KOPT-K1 (cell line): ENCODE measurements around the gene NEURL2.

ENCODE experiments used
- H3K27ac ChIP-seq: fragments of 200-600 bp; sonication (generic); 2 replicates; pipeline ENCODE4 v1.5.1; 2016; ENCODE audit warnings: antibody characterized with exemption, mild to moderate bottlenecking, low read depth, low read length; ENCODE audit not compliant: poor library complexity, severe bottlenecking
- H3K36me3 ChIP-seq: fragments of 200-600 bp; sonication (generic); 2 replicates; pipeline ENCODE4 v1.5.1; 2017; ENCODE audit warnings: antibody characterized with exemption, mild to moderate bottlenecking, low read length, moderate library complexity; ENCODE audit not compliant: insufficient read depth
- H3K9me3 ChIP-seq: fragments of 200-600 bp; sonication (generic); 2 replicates; pipeline ENCODE4 v1.5.1; 2017; ENCODE audit warnings: antibody characterized with exemption, low read length, mild to moderate bottlenecking; ENCODE audit not compliant: insufficient read depth, poor library complexity, severe bottlenecking

Gene NEURL2

GRCh38 chr20:45896641-45897161, 5.7 kb upstream of the NEURL2 start:
- Histone ChIP-seq H3K27ac (no peak overlapping the region), H3K36me3 (peaks cover 56% of the 10 kb centered on the region), H3K9me3 (no peaks in the 10 kb centered on the region)

DNA sequence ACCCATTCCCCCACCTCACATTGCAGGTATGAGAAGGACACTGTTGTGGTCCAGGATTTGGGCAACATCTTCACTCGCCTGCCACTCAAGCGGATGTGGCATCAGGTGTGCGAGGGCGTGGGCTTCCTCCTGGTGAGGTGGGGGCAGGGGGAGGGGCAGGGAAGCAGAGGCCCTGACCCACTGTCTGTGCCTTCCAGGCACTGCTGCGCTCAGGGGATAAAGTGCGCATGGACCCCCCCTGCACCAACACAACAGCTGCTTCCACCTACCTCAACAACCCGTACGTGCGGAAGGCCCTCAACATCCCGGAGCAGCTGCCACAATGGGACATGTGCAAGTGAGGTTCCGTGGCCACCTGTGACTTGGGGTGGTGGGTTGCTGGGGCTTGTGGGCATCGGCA, 3.8 kb upstream of the NEURL2 start:
- Histone ChIP-seq H3K9me3 (no peaks in the 10 kb centered on the region), H3K27ac (no peak overlapping the region)

DNA sequence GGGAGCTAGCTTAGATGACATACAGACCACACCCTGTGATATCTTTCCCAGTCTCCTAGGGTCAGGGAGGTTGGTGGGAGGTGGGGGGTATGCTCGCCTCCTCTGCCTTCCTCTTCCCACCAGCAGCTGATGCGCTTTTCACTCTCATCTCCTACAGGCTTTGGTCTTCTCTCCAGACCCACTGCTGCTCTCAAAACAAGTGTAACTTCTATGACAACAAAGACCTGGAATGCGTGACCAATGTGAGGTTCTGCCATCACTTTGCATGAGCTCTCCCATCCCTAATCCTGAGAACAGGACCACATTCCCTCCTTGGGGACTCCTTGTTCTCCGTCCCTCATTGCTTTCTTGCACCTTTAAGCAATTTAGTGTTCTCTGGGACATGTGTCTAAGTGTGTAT, 2.8 kb upstream of the NEURL2 start:
- Histone ChIP-seq H3K36me3 (peaks cover 55% of the 10 kb centered on the region), H3K27ac (no peak overlapping the region), H3K9me3 (no peaks in the 10 kb centered on the region)

More for the DNA sequence above, 3.8 kb upstream of the NEURL2 start:
- H3K36me3 ChIP-seq = peaks cover 56% of the 10 kb centered on the region

GRCh38 chr20:45892828-45893500, 2.0 kb upstream of the NEURL2 start:
- Histone ChIP-seq H3K36me3 (peaks cover 46% of the 10 kb centered on the region), H3K27ac (no peak overlapping the region), H3K9me3 (no peaks in the 10 kb centered on the region)

DNA sequence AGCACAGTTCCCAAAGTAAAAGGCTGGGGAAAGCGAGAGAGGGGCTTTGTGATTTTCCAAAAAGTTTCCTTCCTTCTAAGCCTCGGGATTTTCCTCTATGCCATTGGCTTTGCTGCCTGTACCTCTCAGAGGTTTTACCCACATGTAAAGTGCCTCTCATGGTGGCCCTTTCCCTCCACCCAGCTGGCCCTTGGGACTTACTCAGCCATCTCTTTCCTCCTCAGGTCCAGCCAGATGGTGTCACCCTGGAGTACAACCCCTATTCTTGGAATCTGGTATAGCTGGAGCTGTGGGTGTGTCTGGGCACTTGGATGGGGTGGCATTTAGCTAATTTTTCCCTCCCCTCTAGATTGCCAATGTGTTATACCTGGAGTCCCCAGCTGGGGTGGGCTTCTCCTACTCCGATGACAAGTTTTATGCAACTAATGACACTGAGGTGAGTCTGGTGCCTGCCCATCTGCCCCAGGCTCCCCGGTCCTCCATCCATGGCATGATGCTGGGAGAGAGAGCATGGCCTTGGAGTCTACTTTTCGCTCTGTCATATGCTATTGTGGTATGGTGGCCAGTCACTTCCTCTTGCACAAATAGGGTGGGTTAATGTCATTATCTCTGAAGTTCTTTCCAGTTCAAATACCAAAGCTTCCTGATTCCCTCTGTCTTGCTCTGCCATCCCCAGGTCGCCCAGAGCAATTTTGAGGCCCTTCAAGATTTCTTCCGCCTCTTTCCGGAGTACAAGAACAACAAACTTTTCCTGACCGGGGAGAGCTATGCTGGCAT, 1.2 kb upstream of the NEURL2 start:
- no peaks in the 10 kb centered on the region for H3K9me3 ChIP-seq
- H3K27ac ChIP-seq = no peak overlapping the region
- H3K36me3 ChIP-seq = peaks cover 39% of the 10 kb centered on the region

- Histone ChIP-seq H3K27ac (peak overlapping the region; percentile 69), H3K9me3 (no peaks in the 10 kb centered on the region), H3K36me3 (peaks cover 38% of the 10 kb centered on the region)
Observed at GRCh38 chr20:45890077-45890984, 677 bp downstream of the NEURL2 start.

- H3K27ac ChIP-seq = no peak overlapping the region
- no peaks in the 10 kb centered on the region for H3K9me3 ChIP-seq
- peaks cover 29% of the 10 kb centered on the region for H3K36me3 ChIP-seq
Observed at GRCh38 chr20:45888681-45889080, 2.3 kb downstream of the NEURL2 start.

DNA sequence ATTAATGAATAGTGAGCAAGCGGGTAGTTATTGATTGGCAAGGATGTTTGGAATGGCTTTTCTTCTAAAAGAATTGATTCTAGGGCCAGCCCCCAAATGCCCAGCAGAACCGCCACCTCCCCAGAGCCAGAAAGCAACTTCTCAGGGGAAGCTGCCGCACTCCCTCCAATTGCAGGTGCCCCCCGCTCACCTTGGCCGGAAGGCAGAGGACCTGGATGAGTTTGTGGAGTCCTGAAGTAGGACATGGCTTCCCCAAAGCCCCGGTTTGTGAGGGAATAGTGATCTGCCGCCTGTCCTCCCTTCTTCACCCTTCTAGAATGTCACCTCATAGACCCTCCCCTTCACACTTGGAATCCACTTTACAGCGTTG, 3.7 kb downstream of the NEURL2 start, which contains the start of gene SPATA25:
Gene SPATA25 (minus strand): TSS at position 277 of the 370 bp plus-strand sequence. CDS start 32 bp downstream, at position 245.
- Histone ChIP-seq H3K9me3 (no peaks in the 10 kb centered on the region), H3K27ac (peak within 1 kb of the TSS; percentile 23), H3K36me3 (peaks cover 32% of the 10 kb centered on the region)

DNA sequence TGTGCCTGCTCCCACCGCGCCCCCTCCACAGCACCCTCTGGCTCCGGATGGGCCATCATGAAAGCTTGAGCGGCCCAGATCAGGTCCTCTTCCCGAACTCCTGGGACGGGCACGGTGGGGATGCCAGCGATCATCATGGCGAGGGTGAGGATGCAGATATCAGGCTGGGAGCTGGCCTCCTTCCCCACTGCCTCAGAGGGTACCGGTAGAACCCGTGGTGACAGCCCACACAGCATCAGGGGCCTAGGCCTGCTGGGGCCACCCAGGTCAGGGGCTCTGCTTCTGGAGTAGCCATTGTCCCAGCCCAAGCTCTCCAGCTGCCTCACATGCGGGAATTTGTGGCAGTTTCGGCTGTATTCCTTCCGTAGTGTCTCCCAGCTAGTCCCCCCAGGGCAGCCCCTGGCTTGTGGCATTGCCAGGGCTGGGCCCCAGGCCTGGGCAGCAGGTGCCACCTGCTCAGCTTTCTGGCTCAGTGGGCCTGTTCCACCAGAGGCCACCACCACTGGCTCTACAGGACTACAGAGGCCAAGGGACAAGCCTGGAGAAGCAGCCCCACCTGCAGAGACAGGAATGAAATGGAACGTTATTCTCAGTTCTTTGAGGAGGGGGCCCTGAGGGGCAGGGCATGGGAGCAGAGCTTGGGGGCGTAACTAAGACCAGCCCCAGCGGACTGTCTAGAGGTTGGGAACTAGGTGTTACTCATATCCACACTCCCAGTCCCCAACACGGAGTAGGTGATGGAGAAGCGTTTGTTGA, 4.2 kb downstream of the NEURL2 start:
- Histone ChIP-seq H3K9me3 (no peaks in the 10 kb centered on the region), H3K27ac (peak overlapping the region; percentile 23), H3K36me3 (peaks cover 32% of the 10 kb centered on the region)

DNA sequence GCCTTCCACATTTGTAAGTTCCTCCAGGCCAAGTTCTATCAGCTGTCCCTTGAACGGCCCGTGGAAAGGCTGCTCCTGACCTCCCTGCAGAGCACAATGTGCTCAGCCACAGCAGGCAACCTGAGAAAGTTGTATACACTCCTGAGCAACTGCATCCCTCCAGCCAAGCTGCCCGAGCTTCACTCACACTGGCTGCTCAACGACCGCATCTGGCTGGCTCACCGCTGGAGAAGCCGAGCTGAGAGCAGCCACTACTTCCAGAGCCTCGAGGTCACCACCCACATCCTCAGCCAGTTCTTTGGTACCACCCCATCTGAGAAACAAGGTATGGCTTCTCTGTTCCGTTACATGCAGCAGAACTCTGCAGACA, 7.9 kb downstream of the NEURL2 start:
- Histone ChIP-seq H3K36me3 (peaks cover 37% of the 10 kb centered on the region), H3K27ac (peak overlapping the region; percentile 35), H3K9me3 (no peaks in the 10 kb centered on the region)

DNA sequence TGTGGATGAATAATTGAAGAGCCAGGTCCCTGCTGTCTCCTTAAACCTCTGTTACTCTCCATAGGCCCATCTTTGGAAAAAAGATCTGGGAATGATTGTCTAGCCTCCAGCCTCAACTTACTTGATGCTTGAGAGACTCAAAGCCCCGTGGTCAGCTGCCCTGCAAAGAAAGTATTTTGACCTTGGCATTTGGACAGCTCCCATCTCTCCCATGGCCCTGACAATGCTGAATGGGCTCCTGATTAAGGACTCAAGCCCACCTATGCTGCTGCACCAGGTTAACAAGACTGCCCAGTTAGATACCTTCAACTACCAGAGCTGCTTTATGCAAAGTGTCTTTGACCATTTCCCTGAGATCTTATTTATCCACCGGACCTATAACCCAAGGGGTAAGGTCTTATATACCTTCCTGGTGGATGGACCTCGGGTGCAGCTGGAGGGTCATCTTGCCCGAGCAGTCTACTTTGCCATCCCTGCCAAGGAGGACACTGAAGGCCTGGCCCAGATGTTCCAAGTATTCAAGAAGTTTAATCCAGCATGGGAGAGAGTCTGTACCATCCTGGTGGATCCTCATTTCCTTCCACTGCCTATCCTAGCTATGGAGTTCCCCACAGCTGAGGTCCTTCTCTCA, 8.4 kb downstream of the NEURL2 start:
- Histone ChIP-seq H3K9me3 (no peaks in the 10 kb centered on the region), H3K27ac (peak overlapping the region; percentile 35), H3K36me3 (peaks cover 42% of the 10 kb centered on the region)

DNA sequence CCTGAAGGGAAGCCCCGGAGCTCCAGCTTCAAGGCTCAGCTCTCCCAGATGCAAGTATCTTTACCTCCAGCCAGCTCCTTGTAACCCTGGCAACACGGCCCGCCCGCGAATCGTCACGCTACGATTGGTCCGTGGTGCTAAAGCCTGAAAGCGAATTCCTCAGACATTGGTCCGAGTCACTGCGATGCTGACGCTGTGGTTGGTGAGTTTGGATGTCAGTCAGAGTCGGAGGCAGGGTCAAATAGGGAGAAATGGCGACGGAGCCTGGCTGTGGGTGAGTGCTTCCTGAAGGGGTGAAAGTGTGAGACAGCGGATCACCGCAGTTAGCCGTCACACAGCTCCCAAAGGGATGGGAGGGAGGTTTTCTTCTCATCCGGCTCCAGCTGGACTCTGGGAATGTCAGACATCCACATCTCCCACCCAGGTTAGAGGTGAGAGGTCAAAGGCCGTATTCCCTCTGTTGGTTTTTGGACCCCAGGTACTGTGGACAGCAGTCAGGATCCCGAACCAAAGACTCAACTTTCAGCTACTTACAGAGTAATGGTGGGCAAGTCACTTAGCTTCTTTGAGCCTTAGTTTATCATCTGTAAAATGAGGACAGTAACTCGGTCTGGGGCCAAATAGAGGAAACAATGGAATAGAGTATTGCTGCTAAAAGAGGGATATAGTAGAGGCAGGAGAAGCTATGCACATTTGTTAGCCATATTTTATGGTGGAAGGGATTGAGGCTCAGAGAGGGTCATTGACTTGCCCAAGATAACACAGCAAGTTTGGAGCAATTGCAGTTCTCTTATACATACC, 9.8 kb downstream of the NEURL2 start, which contains the start of gene ZSWIM1:
Gene ZSWIM1 (plus strand): TSS at position 240 of the 801 bp plus-strand sequence. CDS start 1,366 bp downstream, outside the sequence.
- Histone ChIP-seq H3K9me3 (no peaks in the 10 kb centered on the region), H3K27ac (peak within 1 kb of the TSS; percentile 90), H3K36me3 (peaks cover 41% of the 10 kb centered on the region)

DNA sequence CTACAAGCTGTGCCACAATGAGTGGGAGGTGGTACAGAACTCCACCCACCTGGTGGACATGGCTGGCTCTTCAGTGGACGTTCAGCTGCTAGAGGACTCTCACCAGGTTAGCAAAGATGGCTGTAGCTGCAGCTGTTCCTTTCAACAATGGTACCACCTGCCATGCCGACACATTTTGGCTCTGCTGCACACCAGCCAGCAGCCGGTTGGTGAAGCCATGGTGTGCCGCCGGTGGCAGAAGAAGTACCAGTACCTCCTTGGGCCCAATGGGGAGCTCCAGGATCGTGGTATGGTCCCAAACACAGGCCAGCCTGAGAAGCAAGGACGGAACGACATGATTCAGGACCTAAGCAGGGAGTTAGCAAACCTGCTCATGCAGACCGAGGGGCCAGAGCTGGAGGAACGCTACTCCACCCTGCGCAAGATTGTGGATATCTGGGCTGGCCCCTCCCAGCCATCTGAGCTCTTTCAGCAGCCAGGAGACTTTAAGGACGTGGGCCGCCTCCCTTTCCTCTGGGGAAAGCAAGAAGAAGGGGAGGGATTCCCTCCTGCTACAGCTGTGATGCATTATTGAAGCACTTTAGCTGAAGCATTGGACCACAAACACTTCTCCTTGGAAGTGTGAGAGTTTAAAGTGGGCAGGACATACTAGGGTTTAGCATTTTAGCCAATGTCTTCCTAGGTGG, 12.8 kb downstream of the NEURL2 start:
- Histone ChIP-seq H3K27ac (no peak overlapping the region), H3K9me3 (no peaks in the 10 kb centered on the region), H3K36me3 (peaks cover 28% of the 10 kb centered on the region)
